ENCODE measurements around the gene LCN10. TPM values are rescaled to one million over a fixed set of nuclear protein-coding genes. Genes with fewer than 3 reads are reported as not detected.

The LCN10 gene
- total RNA-seq, 4 donors from 2014 or later = 0.96 to 33.6 (median 3.3) TPM

- Histone ChIP-seq H3K36me3 (peaks cover 0 to 13% (median 4%) of the 10 kb centered on the region in 4 donors), H3K4me3 (peak overlapping the region in 2 of 4 donors; percentile 65 to 90), H3K27me3 (no peaks in the 10 kb centered on the region), H3K4me1 (peaks cover 15 to 34% (median 27%) of the 10 kb centered on the region in 4 donors), H3K9me3 (no peaks in the 10 kb centered on the region), H3K27ac (peak overlapping the region in 1 of 4 donors; percentile 85)
- in situ Hi-C loops (cut with MboI; ENCODE audit: low pct_ligation_motif_present in 1 of 4, low pct_unique_long_range_greater_than_20kb in 1 of 4, low sequenced_read_pairs in 3 of 4) (no loop called here), intact Hi-C loops (cut with DNase I; ENCODE audit: low total_unique reads) (loop anchor here (5.0 kb wide), 1 partner anchor 42 kb away; the partner anchor contains the start of gene AGPAT2)
- DNase-seq = no peak
- TF ChIP-seq EP300 (IDR thresholded peaks at IDR 0.05; ENCODE audit: low read depth) (no peak), POLR2A (IDR thresholded peaks at IDR 0.05) (no peak), POLR2AphosphoS5 (IDR thresholded peaks at IDR 0.05) (no peak)
- TF ChIP-seq, protein P1, sequence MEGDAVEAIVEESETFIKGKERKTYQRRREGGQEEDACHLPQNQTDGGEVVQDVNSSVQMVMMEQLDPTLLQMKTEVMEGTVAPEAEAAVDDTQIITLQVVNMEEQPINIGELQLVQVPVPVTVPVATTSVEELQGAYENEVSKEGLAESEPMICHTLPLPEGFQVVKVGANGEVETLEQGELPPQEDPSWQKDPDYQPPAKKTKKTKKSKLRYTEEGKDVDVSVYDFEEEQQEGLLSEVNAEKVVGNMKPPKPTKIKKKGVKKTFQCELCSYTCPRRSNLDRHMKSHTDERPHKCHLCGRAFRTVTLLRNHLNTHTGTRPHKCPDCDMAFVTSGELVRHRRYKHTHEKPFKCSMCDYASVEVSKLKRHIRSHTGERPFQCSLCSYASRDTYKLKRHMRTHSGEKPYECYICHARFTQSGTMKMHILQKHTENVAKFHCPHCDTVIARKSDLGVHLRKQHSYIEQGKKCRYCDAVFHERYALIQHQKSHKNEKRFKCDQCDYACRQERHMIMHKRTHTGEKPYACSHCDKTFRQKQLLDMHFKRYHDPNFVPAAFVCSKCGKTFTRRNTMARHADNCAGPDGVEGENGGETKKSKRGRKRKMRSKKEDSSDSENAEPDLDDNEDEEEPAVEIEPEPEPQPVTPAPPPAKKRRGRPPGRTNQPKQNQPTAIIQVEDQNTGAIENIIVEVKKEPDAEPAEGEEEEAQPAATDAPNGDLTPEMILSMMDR (IDR thresholded peaks at IDR 0.05) = no peak
- WGBS, 2 donors (ENCODE audit: low coverage in 1 of 2) = 78% methylated on average over 7 of the region's 7 CpGs; no CpG with 5 or more reads in 1 of the 2 donors
Measured at GRCh38 chr9:136729144-136729543, 13.6 kb downstream of the LCN10 start.

- peak; percentile 31 for DNase-seq
- peaks cover 0 to 15% (median 6%) of the 10 kb centered on the region in 4 donors for H3K36me3 ChIP-seq
- H3K27me3 ChIP-seq = no peaks in the 10 kb centered on the region
- intact Hi-C loops (cut with DNase I; ENCODE audit: low total_unique reads) (loop anchor here (5.0 kb wide), 1 partner anchor 41 kb away; the partner anchor contains the start of gene AGPAT2), in situ Hi-C loops (cut with MboI; ENCODE audit: low pct_ligation_motif_present in 1 of 4, low pct_unique_long_range_greater_than_20kb in 1 of 4, low sequenced_read_pairs in 3 of 4) (no loop called here)
- peak overlapping the region; percentile 80 to 86 (median 84) for H3K27ac ChIP-seq
- peaks cover 15 to 34% (median 27%) of the 10 kb centered on the region in 4 donors for H3K4me1 ChIP-seq
- TF ChIP-seq POLR2A (IDR thresholded peaks at IDR 0.05) (no peak), POLR2AphosphoS5 (IDR thresholded peaks at IDR 0.05) (no peak), EP300 (IDR thresholded peaks at IDR 0.05; ENCODE audit: low read depth) (no peak)
- TF ChIP-seq, protein P1 (IDR thresholded peaks at IDR 0.05) = no peak
- no peaks in the 10 kb centered on the region for H3K9me3 ChIP-seq
- peak overlapping the region; percentile 14 to 90 (median 68) for H3K4me3 ChIP-seq
- 1% methylated on average over 43 of the region's 53 CpGs; no CpG with 5 or more reads in 1 of the 2 donors for WGBS, 2 donors (ENCODE audit: low coverage in 1 of 2)
Measured at GRCh38 chr9:136728548-136729123, 14.1 kb downstream of the LCN10 start.

- peak; percentile 99 for TF ChIP-seq POLR2A (IDR thresholded peaks at IDR 0.05)
- TF ChIP-seq EP300 (IDR thresholded peaks at IDR 0.05; ENCODE audit: low read depth) = no peak
- TF ChIP-seq POLR2AphosphoS5 (IDR thresholded peaks at IDR 0.05) = peak; percentile 99 to 100 (median 100)
- TF ChIP-seq, protein P1 (IDR thresholded peaks at IDR 0.05) = peak; percentile 77 to 95 (median 87)
- peaks cover 15 to 34% (median 27%) of the 10 kb centered on the region in 4 donors for H3K4me1 ChIP-seq
- no peaks in the 10 kb centered on the region for H3K27me3 ChIP-seq
- H3K27ac ChIP-seq = peak overlapping the region; percentile 80 to 86 (median 84)
- H3K4me3 ChIP-seq = peak overlapping the region; percentile 65 to 90 (median 70)
- no peaks in the 10 kb centered on the region for H3K9me3 ChIP-seq
- 1% methylated on average over 35 of the region's 66 CpGs; no CpG with 5 or more reads in 1 of the 2 donors for WGBS, 2 donors (ENCODE audit: low coverage in 1 of 2)
- intact Hi-C loops (cut with DNase I; ENCODE audit: low total_unique reads) (loop anchor here (5.0 kb wide), 1 partner anchor 41 kb away; the partner anchor contains the start of gene AGPAT2), in situ Hi-C loops (cut with MboI; ENCODE audit: low pct_ligation_motif_present in 1 of 4, low pct_unique_long_range_greater_than_20kb in 1 of 4, low sequenced_read_pairs in 3 of 4) (no loop called here)
- peaks cover 0 to 20% (median 9%) of the 10 kb centered on the region in 4 donors for H3K36me3 ChIP-seq
- peak; percentile 92 for DNase-seq
Measured at GRCh38 chr9:136728080-136728547, 14.6 kb downstream of the LCN10 start.

- Histone ChIP-seq H3K4me3 (peak overlapping the region in 3 of 4 donors; percentile 65 to 90 (median 72)), H3K9me3 (no peaks in the 10 kb centered on the region), H3K27ac (peak overlapping the region in 2 of 4 donors; percentile 84 to 85), H3K36me3 (peaks cover 0 to 22% (median 9%) of the 10 kb centered on the region in 4 donors), H3K27me3 (no peaks in the 10 kb centered on the region), H3K4me1 (peaks cover 15 to 36% (median 29%) of the 10 kb centered on the region in 4 donors)
- in situ Hi-C loops (cut with MboI; ENCODE audit: low pct_ligation_motif_present in 1 of 4, low pct_unique_long_range_greater_than_20kb in 1 of 4, low sequenced_read_pairs in 3 of 4) (no loop called here), intact Hi-C loops (cut with DNase I; ENCODE audit: low total_unique reads) (loop anchor here (5.0 kb wide), 1 partner anchor 39 kb away; the partner anchor contains the start of gene AGPAT2)
- 3 to 19% methylated on average over 5 to 18 of the region's 18 CpGs for WGBS, 2 donors (ENCODE audit: low coverage in 1 of 2)
- no peak for DNase-seq
- no peak for TF ChIP-seq POLR2A (IDR thresholded peaks at IDR 0.05)
- TF ChIP-seq, protein P1 (IDR thresholded peaks at IDR 0.05) = peak; percentile 24 to 68 (median 40)
Measured at GRCh38 chr9:136726631-136727191, 16.0 kb downstream of the LCN10 start.

All from transverse colon (tissue), 4 donors.